ENCODE measurements around the gene ARSG. TPM values are rescaled to one million over a fixed set of nuclear protein-coding genes. Genes with fewer than 3 reads are reported as not detected.

Gene ARSG
- total and polyA plus RNA-seq, 2 of the 8 experiments (the other 6 are each of a cell fraction or from before 2014, with no cell fraction given) = 3.3 to 4.0 TPM

DNA sequence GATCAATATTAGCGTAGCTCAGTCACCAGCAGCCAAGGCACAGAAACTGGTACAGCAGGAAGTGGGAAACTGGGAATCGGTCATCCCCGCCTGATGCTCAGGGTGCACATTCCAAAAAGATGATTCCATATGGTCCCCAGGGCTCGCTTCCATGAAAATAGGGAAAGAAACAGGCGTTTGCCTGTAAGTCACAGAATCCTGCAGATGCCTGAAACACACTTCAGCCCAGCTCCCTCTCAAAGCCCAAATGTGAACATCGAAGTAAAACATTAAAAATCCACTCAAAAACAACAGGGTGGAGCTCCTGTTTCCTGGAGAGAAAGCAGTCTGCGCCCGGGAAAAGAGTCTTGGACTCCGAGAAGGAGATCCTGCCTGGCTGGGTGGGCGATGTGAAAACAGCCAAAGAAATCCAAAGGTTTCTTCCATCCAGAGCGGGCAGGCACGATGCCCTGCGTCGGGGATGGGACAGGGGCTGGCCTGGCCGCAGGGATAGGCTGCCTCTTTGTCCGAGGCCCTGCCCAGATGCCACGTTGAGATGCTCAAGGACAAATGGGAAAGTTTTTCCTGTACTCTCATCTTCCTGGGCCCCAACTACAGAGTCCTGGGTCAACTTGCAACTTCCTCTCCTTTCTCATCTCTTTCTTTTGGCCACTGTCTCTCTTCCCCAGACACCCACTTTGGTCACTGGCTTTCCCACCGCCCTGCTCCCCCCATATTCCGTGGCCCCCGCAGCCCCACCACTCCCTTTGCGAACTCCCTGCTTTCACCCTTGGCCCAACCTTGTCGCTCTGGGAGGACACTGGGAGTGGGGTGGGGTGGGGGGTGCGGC lies 165.3 kb downstream of the ARSG start (continued):
- TF ChIP-seq CEBPB (IDR thresholded peaks at IDR 0.05; ENCODE audit: low read depth, low read length) = no peak
- TF ChIP-seq, protein P1, sequence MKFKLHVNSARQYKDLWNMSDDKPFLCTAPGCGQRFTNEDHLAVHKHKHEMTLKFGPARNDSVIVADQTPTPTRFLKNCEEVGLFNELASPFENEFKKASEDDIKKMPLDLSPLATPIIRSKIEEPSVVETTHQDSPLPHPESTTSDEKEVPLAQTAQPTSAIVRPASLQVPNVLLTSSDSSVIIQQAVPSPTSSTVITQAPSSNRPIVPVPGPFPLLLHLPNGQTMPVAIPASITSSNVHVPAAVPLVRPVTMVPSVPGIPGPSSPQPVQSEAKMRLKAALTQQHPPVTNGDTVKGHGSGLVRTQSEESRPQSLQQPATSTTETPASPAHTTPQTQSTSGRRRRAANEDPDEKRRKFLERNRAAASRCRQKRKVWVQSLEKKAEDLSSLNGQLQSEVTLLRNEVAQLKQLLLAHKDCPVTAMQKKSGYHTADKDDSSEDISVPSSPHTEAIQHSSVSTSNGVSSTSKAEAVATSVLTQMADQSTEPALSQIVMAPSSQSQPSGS (IDR thresholded peaks at IDR 0.05; ENCODE audit: low read length) = no peak
- no peak for TF ChIP-seq SIN3A (conservative IDR thresholded peaks at IDR 0.05 in 1 of 2, IDR thresholded peaks at IDR 0.05 in 1 of 2; ENCODE audit: low read depth in 1 of 2, low read length in 2 of 2)
- TF ChIP-seq ZNF274 (IDR thresholded peaks at IDR 0.05; ENCODE audit: borderline replicate concordance, extremely low read depth, low read length) = no peak
- no peak for TF ChIP-seq CTBP2 (IDR thresholded peaks at IDR 0.05; ENCODE audit: borderline replicate concordance, insufficient read depth, insufficient read length, low read length)
- TF ChIP-seq SIX5 (IDR thresholded peaks at IDR 0.05; ENCODE audit: low read depth, low read length) = no peak
- no peak for TF ChIP-seq KDM5A (IDR thresholded peaks at IDR 0.05; ENCODE audit: low read length)
- TF ChIP-seq NRF1 (IDR thresholded peaks at IDR 0.05; ENCODE audit: low read depth, low read length) = no peak
- TF ChIP-seq, protein P2, sequence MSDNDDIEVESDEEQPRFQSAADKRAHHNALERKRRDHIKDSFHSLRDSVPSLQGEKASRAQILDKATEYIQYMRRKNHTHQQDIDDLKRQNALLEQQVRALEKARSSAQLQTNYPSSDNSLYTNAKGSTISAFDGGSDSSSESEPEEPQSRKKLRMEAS (IDR thresholded peaks at IDR 0.05) = peak; percentile 87
- TF ChIP-seq BACH1 (IDR thresholded peaks at IDR 0.05; ENCODE audit: low read length) = no peak
- TF ChIP-seq, protein P3, sequence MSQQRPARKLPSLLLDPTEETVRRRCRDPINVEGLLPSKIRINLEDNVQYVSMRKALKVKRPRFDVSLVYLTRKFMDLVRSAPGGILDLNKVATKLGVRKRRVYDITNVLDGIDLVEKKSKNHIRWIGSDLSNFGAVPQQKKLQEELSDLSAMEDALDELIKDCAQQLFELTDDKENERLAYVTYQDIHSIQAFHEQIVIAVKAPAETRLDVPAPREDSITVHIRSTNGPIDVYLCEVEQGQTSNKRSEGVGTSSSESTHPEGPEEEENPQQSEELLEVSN (IDR thresholded peaks at IDR 0.05) = peak; percentile 82
- TF ChIP-seq BCL11A (IDR thresholded peaks at IDR 0.05; ENCODE audit: low read depth in 2 of 2, low read length in 2 of 2) = no peak
- TF ChIP-seq JUN (IDR thresholded peaks at IDR 0.05; ENCODE audit: low read depth, low read length) = no peak
- TF ChIP-seq HDAC2 (IDR thresholded peaks at IDR 0.05; ENCODE audit: borderline replicate concordance in 1 of 2, low read depth in 2 of 2, low read length in 2 of 2) = no peak; a peak in 1 of 4 replicates
- TF ChIP-seq RXRA (IDR thresholded peaks at IDR 0.05; ENCODE audit: insufficient read depth, low read depth, low read length) = no peak
- TF ChIP-seq TEAD4 (IDR thresholded peaks at IDR 0.05; ENCODE audit: low read depth, low read length) = no peak
- TF ChIP-seq TAF1 (IDR thresholded peaks at IDR 0.05; ENCODE audit: low read depth, low read length) = peak; percentile 63

Measured in H1 (cell line).